ENCODE data around the gene CYTH1.

DNA sequence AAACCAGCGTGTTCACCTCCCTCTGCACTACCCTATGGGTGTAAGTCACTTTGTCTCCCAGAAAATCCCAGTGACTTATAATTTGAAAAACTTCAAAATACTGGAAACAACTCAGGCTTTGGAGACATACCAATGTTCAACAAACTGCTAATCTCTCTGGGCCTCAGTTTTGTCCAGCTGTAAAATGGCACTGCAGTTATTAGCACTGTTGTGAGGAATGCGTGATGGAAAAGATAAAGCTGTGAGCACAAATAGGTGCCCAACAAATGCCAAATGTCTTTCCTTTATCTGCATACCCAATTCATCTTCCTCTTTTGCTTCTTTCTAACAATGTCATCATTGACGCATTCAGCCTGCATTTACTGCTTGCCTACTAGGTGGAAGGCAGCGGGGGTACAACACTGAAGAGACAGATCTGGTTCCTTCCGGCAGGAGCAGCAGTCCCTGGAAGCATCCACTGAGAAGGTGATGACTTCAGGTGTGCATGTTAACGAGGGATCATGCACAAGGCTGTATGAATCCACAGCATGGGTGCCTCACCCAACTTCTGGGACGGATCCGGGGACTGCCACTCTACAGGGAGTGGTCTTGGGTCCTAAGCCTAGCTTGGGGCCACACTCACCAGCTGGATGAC, 63.4 kb downstream of the CYTH1 start:
- TF ChIP-seq GATA2 (IDR thresholded peaks at IDR 0.05; ENCODE audit: low read depth, low read length) (no peak), GATA3 (IDR thresholded peaks at IDR 0.05; ENCODE audit: low read depth, low read length) (no peak)

All from SH-SY5Y (cell line).